ENCODE data around the gene ANKRD29.
"Not testable (repeated sequence)": the region's sequence is repeated elsewhere in the genome, so short reads cannot be mapped to it uniquely, and the experiment has no call there.

The ANKRD29 gene

GRCh38 chr18:23557511-23557910, 105.2 kb downstream of the ANKRD29 start:
- DNase-seq (ENCODE audit: low read depth), result not testable (repeated sequence)

- no peak for DNase-seq (ENCODE audit: low read depth)
Measured at GRCh38 chr18:23556145-23556780, 106.4 kb downstream of the ANKRD29 start.

GRCh38 chr18:23553887-23554286, 108.8 kb downstream of the ANKRD29 start:
- no peak for DNase-seq (ENCODE audit: low read depth)

DNA sequence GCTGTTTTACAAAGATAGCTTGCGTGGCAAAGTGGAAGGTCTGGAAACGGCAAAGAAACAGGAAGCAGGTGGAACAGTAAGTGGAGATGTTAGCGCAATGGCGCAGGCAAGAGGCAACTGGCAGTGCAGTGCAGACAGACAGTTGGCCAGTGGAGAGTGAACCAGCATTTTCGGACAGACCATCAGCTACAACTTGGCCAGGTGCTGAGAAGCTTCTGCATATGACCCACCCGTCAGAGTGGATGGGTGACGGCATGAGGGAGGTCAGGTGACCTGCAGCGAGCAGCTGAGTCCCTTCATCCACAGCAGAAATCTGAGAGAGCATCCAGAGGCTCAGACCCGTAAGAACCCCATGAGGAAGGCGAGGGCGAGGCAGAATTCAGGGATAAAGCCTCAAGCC, 110.2 kb downstream of the ANKRD29 start:
- DNase-seq (ENCODE audit: low read depth), result no peak

DNA sequence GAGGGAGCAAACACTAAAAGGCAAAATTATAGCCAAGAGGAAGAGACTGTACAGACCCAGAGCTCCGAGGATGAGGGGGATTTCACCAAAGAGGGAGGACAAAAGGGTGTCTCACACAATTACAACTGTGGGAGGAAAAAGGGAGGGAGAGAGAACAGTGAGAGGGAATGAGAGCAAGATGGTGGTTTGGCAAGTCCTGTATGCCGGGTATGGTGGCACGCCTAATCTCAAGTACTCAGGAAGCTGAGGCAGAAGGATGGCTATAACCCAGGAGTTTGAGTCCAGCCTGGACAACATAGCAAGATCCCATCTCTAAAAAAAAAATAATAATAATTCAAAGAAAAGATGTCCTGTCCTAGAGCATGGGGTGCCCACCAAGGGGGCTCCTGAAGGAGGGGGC, 110.7 kb downstream of the ANKRD29 start:
- DNase-seq (ENCODE audit: low read depth), result no peak

DNA sequence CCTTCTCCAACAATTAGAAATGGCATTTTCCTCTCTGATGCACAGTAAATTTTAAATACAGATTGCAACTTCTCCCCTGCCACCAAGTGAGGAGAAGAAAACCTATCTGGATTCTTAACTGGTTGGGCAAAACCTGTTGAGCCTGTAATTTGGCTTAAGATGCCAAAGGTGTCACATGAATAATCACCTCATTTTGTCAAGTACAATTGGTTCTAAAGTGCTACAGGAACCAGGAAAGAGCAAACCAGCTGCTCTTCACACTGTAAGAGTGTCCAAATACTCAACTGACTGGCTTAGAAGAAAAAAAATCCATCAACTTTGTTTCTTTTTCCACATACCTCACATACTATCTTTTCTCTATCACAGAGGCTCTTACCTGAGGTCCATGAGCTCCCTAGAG, 111.8 kb downstream of the ANKRD29 start:
- no peak for DNase-seq (ENCODE audit: low read depth)

Data from EH (cell line).